ENCODE data around the gene CFAP97D1.

The CFAP97D1 gene

DNA sequence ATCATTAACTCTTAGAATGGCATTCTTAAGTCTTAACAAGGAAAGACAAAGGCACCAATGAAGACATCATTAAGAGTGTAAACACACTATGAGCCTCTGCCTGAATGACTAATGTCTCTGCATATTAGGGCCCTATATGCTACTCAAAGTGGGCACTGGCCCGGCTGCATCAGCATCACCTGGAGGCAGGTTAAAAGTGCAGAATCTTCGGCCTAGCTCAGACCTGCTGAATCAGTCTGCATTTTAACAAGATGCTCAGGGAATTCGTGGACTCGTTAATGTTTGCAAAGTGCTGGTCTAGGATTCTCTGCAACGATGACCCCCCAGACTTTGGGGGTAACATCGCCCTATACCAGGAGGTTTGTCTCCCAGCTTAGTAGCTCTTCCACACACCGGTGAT, 46.0 kb downstream of the CFAP97D1 start:
- no peak for DNase-seq (ENCODE audit: low read depth in 2 of 2)

DNA sequence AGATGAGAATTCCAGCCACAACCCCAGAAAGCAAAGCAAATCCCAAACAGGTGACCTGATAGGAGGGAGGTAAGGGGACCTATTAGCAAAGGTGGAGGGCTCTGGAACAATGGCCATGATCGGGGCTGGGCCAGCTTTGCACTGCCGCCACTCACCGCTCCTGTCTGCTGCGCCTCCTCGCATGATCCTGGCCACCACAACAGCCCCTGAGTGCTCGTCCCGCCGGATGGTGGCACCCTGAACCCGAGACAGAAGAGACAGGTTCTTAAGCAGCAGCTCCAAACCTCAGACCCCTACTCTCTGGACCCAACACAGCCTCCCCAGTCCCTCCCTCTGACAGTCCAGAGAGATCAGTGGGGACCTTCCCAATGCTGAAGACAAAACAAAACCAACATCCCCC, 47.4 kb downstream of the CFAP97D1 start:
- no peak for DNase-seq (ENCODE audit: low read depth in 2 of 2)

DNA sequence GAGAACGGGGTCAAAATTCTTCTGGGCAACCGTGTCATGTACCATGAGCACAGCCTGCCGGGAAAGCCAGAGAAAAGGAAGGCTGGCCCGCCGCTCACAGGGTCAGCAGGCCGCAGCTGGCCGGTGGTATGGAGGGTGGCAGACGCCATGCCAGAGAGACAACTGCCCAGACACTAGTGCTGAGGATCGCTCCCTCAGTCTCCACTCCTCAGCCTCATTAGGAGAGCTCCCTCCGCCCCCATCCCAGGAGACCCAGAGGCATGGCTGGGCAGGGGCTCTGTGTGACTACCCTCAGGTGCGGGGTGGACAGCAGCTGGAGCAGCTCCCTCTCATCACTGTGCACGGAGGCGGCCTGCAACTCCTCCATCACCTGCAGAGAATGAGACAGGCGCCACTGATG, 49.5 kb downstream of the CFAP97D1 start:
- no peak for DNase-seq (ENCODE audit: low read depth in 2 of 2)

DNA sequence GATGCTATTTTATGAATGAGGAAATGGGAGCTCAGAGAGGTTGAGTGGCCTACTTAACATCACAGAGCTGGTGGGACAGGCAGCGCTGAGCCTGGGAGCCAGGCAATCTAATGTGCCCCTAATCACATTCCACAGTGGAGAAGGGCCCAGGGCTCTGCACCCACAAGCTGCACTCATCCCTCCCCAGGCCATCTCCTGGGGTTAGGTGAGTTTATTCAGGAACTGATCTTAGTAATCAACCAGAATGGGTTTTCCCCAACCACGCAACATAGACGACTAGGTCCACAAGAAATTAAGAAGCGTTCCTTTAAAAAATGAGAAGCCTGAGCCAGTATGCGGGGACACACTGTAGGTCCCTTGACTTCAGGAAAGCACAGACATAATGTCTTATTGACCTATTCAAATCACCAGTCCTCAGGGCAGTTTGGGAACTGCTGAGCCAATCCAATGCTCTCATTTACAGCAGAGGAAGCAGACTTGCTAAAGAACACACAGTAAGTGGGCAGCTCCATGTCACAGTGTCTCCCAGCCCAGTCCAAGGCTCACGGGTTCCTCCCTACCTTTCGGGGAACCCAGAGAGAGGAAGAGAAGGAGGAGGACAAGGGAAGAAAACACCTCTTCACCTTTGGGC, 50.4 kb downstream of the CFAP97D1 start:
- no peak for DNase-seq (ENCODE audit: low read depth in 2 of 2)

DNA sequence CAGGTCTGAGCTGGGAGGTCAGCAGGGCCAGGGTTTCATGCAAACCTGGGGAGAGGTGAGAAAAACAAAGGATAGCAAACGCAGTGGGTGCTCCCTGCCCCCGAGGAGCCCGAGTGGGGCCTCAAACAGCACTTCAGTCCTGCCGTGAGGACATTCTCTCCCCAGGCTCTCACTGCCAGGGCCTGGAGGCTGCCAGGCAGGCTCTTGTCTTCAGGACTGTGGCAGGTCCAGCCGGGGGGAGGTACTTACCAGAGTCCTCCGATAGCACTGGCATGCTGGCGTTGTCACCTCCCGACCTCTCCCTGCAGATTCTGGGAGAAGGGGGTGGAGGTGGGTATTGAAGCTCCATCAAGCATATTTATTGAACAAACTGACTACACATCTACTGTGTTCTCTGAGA, 51.4 kb downstream of the CFAP97D1 start:
- no peak for DNase-seq (ENCODE audit: low read depth in 2 of 2)

DNA sequence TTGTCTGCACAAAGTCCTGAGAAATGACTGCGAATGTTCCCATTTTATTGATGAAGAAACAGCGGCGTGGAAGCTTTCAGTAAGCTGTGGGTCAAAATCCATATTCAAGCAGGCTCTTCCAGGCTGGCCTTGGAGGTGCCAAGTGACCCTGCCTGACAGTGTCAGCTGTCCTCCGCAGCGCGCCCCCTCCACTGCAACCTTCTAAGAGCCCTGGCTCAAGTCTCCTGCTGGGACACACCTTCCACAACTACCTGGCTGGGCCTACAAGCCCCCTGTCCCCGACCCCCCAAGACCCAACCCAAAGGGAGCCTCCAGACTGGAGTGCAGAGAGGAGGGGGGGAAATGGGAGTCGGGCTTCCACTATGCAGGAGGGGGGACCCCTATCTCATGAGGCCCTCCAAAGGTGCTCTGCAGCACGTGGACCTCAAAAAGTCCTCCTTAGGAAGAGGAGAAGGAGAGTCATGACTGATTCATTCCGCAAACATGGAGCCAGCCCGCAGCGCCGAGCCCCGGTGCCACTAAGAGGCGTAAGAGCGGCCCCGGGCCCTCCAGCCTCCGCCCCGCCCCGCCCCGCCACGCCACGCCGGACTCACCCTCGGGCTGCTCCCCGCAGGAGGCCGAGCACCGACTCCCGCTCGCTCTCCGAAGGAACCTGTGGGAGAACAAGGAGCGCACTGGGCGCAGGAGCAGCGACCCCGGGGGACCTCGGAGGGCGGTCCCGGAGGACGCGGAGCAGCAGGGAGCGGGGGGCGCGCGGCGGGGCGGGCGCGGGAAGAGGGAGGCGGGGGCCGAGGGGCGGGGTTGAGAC, 52.1 kb downstream of the CFAP97D1 start:
- no peak for DNase-seq (ENCODE audit: low read depth in 2 of 2)

DNA sequence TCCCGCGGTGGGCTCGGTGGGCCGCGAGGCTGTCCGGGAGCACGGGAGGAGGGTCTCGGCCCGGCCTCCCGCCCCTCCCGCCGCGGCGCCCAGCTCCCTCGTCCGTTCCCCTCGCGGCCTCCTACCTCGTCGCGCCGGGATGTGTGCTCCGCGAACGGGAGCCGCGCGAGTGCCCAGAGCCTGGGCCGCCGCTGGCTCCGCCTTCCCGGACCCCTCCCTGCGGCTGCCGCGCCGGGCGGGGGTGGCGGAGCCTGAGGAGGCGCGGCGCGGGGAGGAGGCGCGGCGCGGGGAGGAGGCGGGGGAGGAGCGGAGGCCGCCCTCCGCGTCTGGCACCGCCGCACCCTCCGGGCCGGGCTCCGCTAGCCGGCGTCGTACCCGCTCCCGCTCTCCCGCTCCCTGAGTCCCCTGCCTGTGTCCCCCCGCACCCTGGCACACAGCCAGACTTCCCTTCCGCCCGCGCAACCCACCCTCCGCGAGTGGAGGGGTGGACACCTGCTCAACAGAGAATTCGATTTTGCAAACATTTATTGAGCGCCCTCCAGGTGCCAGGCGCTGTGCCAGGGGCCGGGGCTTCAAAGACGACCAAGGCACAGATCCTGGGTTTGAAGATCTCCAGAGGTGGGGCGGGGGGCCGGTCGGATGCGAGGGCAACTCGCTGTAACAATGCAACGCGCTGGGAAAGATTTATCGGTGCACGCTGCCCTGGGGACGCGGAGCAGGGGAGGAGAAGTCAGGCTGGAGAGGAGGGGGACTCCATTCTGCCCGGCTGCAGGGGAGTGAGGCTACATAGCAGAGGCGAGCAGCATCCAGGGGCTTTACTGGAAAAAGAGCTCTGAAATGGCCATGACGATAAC, 53.0 kb downstream of the CFAP97D1 start, which contains the start of gene MPP3:
MPP3 (minus strand) TSS at position 171 of the 854 bp plus-strand sequence. CDS start 1,240 bp downstream, outside the sequence.
- DNase-seq (ENCODE audit: low read depth in 2 of 2): no peak

DNA sequence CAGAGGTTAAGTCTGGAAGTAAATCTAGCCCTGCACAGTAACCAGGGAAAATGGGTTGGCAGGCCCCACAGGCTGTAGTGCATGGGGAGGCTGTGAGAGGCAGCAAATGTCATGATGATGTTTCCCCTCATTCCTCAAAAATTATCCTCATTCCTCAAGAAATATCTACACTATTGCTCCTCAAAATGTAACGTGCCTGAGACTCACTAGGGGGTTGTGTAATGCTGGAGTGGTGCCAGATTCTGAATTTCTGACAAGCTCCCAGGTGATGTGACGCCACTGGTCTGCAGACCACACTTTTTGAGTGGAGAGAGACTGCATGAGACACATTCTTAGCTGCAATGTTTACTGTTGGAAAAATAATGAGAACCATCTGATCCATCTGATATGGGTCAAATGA, 53.9 kb downstream of the CFAP97D1 start:
- no peak for DNase-seq (ENCODE audit: low read depth in 2 of 2)
